ENCODE data around the gene NEURL3.

- TF ChIP-seq, protein P1, sequence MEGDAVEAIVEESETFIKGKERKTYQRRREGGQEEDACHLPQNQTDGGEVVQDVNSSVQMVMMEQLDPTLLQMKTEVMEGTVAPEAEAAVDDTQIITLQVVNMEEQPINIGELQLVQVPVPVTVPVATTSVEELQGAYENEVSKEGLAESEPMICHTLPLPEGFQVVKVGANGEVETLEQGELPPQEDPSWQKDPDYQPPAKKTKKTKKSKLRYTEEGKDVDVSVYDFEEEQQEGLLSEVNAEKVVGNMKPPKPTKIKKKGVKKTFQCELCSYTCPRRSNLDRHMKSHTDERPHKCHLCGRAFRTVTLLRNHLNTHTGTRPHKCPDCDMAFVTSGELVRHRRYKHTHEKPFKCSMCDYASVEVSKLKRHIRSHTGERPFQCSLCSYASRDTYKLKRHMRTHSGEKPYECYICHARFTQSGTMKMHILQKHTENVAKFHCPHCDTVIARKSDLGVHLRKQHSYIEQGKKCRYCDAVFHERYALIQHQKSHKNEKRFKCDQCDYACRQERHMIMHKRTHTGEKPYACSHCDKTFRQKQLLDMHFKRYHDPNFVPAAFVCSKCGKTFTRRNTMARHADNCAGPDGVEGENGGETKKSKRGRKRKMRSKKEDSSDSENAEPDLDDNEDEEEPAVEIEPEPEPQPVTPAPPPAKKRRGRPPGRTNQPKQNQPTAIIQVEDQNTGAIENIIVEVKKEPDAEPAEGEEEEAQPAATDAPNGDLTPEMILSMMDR (IDR thresholded peaks at IDR 0.05; ENCODE audit: insufficient read depth, low read length) = no peak
- TF ChIP-seq REST (IDR thresholded peaks at IDR 0.05; ENCODE audit: insufficient replicate concordance, low read depth) = no peak
Measured at GRCh38 chr2:96548558-96549465, 43.7 kb upstream of the NEURL3 start.

Measured in HL-60 (cell line).